NOMO-1 treated with dmso at 0.1 percent for 144 hours (cell line): ENCODE results near the gene HNRNPA3.

Experiments
- DNase-seq: peaks from one replicate; lab custom pipeline; 2025; ENCODE audit not compliant: unreplicated experiment; lab: John Stamatoyannopoulos, UW

HNRNPA3 gene

GRCh38 chr2:177271981-177272666 is 59.5 kb downstream of the HNRNPA3 start:
- DNase-seq: no peak

- DNase-seq: no peak
Measured at GRCh38 chr2:177272765-177273164, 60.2 kb downstream of the HNRNPA3 start.

GRCh38 chr2:177273408-177273807 is 60.8 kb downstream of the HNRNPA3 start:
- no peak for DNase-seq
